K562 (cell line): ENCODE results near the gene ZDHHC8. TPM values are rescaled to one million over a fixed set of nuclear protein-coding genes. Genes with fewer than 3 reads are reported as not detected.

Experiments
- HIVEP1 ChIP-seq: fragments of 250-450 bp; sonication (Bioruptor Pico); IDR thresholded peaks from 2 replicates; pipeline ENCODE4 v1.4.0; 2020; ENCODE audit warnings: mild to moderate bottlenecking
- IRF2 ChIP-seq: sonication (generic); formaldehyde crosslinking; IDR thresholded peaks from 2 replicates; pipeline ENCODE4 v1.8.1; 2022; ENCODE audit warnings: mild to moderate bottlenecking, missing genetic modification reagents
- KDM2B ChIP-seq: fragments of 250-450 bp; sonication (Bioruptor Pico); IDR thresholded peaks from 2 replicates; pipeline ENCODE4 v1.8.0; 2021; ENCODE audit warnings: mild to moderate bottlenecking, moderate library complexity
- MED1 ChIP-seq: sonication (generic); formaldehyde crosslinking; IDR thresholded peaks from 2 replicates; pipeline ENCODE4 v1.8.1; 2023; ENCODE audit warnings: missing genetic modification reagents, borderline replicate concordance
- NFE2L1 ChIP-seq: fragments of 450-650 bp; IDR thresholded peaks from 2 replicates; pipeline ENCODE4 v1.6.1; 2016; ENCODE audit warnings: missing genetic modification characterization, low read depth, mild to moderate bottlenecking, missing compliant biosample characterization, moderate library complexity, borderline replicate concordance
- NR3C1 ChIP-seq: sonication (generic); formaldehyde crosslinking; IDR thresholded peaks from 2 replicates; pipeline ENCODE4 v1.8.1; 2022; ENCODE audit warnings: missing genetic modification reagents
- RBBP5 ChIP-seq: fragments of 200-600 bp; sonication (generic); IDR thresholded peaks from 2 replicates; pipeline ENCODE4 v1.6.1; 2012; ENCODE audit warnings: borderline replicate concordance, mild to moderate bottlenecking, low read length, control low read depth, inconsistent platforms; ENCODE audit not compliant: insufficient read depth, poor library complexity, severe bottlenecking
- SUPT5H ChIP-seq: fragments of 450-650 bp; IDR thresholded peaks from 2 replicates; pipeline ENCODE4 v1.6.1; 2016
- TBL1XR1 ChIP-seq, 2 experiments: IDR thresholded peaks; 2 replicates each; pipeline ENCODE4 v1.6.1; 2012; ENCODE audit warnings: improper control_type of control experiment in 2 of 2, low read length in 2 of 2, mild to moderate bottlenecking in 1 of 2
- TFAP4 ChIP-seq: sonication (generic); formaldehyde crosslinking; IDR thresholded peaks from 2 replicates; pipeline ENCODE4 v1.8.0; 2022; ENCODE audit warnings: missing genetic modification reagents, mild to moderate bottlenecking, moderate library complexity, borderline replicate concordance
- USF1 ChIP-seq: sonication (generic); formaldehyde crosslinking; IDR thresholded peaks from 2 replicates; pipeline ENCODE4 v1.9.0; 2022; ENCODE audit warnings: mild to moderate bottlenecking, missing genetic modification reagents
- ZC3H8 ChIP-seq: fragments of 450-650 bp; IDR thresholded peaks from 2 replicates; pipeline ENCODE4 v1.6.1; 2017
- ZNF197 ChIP-seq: fragments of 200-800 bp; sonication (Bioruptor generic); IDR thresholded peaks from 2 replicates; pipeline ENCODE4 v1.6.1; 2016; ENCODE audit warnings: low read depth, missing genetic modification characterization, missing compliant biosample characterization
- ZNF79 ChIP-seq: fragments of 250-450 bp; sonication (Bioruptor Pico); IDR thresholded peaks from 2 replicates; pipeline ENCODE4 v1.4.0; 2020; ENCODE audit warnings: low read depth, mild to moderate bottlenecking, moderate library complexity
- polyA plus RNA-seq, 8 experiments: library from polyadenylated mRNA; depleted of rRNA in 4 of 8; stranded (reverse) in 5 of 8; unstranded in 3 of 8; fragments of >200 nt; fragmentation: Nextera tagmentation in 2 of 8; fragmentation: Illumina TruSeq in 1 of 8; extraction: Ambion mirVana in 2 of 8; extraction: Trizol in 1 of 8; gene quantifications; 2 replicates each; pipeline versions ENCODE4 v1.2.1 to v1.2.3, GENCODE V29; 2011 to 2014; ENCODE audit warnings: inconsistent platforms in 1 of 8, missing spikeins in 1 of 8
- total RNA-seq, 7 experiments: library from RNA; depleted of rRNA in 6 of 7; stranded (reverse); fragments of >200 nt in 6 of 7; fragmentation: Illumina TruSeq in 2 of 7; extraction: Trizol in 2 of 7; gene quantifications; 2 replicates each; pipeline versions ENCODE4 v1.2.1 to v1.2.3, GENCODE V29; 2011 to 2021; ENCODE audit warnings: low replicate concordance in 1 of 7
- TF ChIP-seq, protein P1 (sequence below): sonication (generic); formaldehyde crosslinking; IDR thresholded peaks from 2 replicates; pipeline ENCODE4 v1.8.0; 2022; ENCODE audit warnings: mild to moderate bottlenecking, missing genetic modification reagents
- TF ChIP-seq, protein P2 (sequence below): fragments of 450-650 bp; formaldehyde crosslinking; IDR thresholded peaks from 2 replicates; pipeline ENCODE4 v1.4.0; 2020; ENCODE audit warnings: mild to moderate bottlenecking, mixed read lengths

The ZDHHC8 gene
- total and polyA plus RNA-seq, 9 of the 15 experiments (the other 6 are each of a cell fraction or from before 2014, with no cell fraction given): 0.04 to 109 (median 16.4) TPM

- TF ChIP-seq, protein P1, sequence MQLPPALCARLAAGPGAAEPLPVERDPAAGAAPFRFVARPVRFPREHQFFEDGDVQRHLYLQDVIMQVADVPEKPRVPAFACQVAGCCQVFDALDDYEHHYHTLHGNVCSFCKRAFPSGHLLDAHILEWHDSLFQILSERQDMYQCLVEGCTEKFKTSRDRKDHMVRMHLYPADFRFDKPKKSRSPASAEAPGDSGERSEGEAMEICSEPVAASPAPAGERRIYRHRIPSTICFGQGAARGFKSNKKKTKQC (CRISPR knock-in tag): no peak
- TF ChIP-seq SUPT5H: no peak
- 0 out of 2 replicates have a peak, but pooled peaks have one; percentile 40 for TF ChIP-seq MED1 (CRISPR knock-in tag)
- TF ChIP-seq USF1: 0 out of 2 replicates have a peak, but pooled peaks have one; percentile 40
- TF ChIP-seq ZC3H8: no peak
- TF ChIP-seq KDM2B (CRISPR knock-in tag): no peak
- TF ChIP-seq NR3C1 (CRISPR knock-in tag): peak; percentile 52; the same call in 1 of the 2 replicates
- no peak for TF ChIP-seq ZNF79 (CRISPR knock-in tag)
- TF ChIP-seq TBL1XR1 (IDR thresholded peaks at IDR 0.05; ENCODE audit: low read length in 2 of 2): no peak
- TF ChIP-seq IRF2: peak; percentile 14; the same call in 1 of the 2 replicates
- peak; percentile 3 for TF ChIP-seq RBBP5
- no peak for TF ChIP-seq NFE2L1 (tag)
- TF ChIP-seq, protein P2, sequence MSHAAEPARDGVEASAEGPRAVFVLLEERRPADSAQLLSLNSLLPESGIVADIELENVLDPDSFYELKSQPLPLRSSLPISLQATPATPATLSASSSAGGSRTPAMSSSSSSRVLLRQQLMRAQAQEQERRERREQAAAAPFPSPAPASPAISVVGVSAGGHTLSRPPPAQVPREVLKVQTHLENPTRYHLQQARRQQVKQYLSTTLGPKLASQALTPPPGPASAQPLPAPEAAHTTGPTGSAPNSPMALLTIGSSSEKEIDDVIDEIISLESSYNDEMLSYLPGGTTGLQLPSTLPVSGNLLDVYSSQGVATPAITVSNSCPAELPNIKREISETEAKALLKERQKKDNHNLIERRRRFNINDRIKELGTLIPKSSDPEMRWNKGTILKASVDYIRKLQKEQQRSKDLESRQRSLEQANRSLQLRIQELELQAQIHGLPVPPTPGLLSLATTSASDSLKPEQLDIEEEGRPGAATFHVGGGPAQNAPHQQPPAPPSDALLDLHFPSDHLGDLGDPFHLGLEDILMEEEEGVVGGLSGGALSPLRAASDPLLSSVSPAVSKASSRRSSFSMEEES: no peak
- no peak for TF ChIP-seq HIVEP1 (CRISPR knock-in tag)
- no peak for TF ChIP-seq ZNF197
- peak; percentile 95 for TF ChIP-seq TFAP4 (CRISPR knock-in tag)
Measured at GRCh38 chr22:20174785-20175596, 43.4 kb downstream of the ZDHHC8 start (continued).
